SU-DHL-6 (cell line): ENCODE data around the gene DST.

Experiments used
- H2AFZ ChIP-seq: fragments of 200-600 bp; sonication (generic); 2 replicates; pipeline ENCODE4 v1.6.1; 2014; ENCODE audit warnings: low read depth, mild to moderate bottlenecking, moderate library complexity, mixed read lengths, antibody characterized with exemption, low read length; ENCODE audit not compliant: severe bottlenecking
- H3F3A ChIP-seq: fragments of 200-600 bp; shearing (Covaris generic); 2 replicates; pipeline ENCODE4 v1.6.0; 2016; ENCODE audit warnings: antibody characterized with exemption, mild to moderate bottlenecking; ENCODE audit not compliant: insufficient read depth
- H3K27ac ChIP-seq: fragments of 200-600 bp; sonication (generic); 2 replicates; pipeline ENCODE4 v1.5.1; 2016; ENCODE audit warnings: low read depth, mild to moderate bottlenecking, low read length, moderate library complexity, mixed read lengths
- H3K27me3 ChIP-seq: fragments of 200-600 bp; sonication (generic), shearing (Covaris generic); 2 replicates; pipeline ENCODE4 v1.6.0; 2014; ENCODE audit warnings: mild to moderate bottlenecking, low read length
- H3K36me3 ChIP-seq: fragments of 200-600 bp; sonication (generic); 2 replicates; pipeline ENCODE4 v1.6.1; 2014; ENCODE audit warnings: mild to moderate bottlenecking, low read length, mixed read lengths
- H3K4me2 ChIP-seq: fragments of 300-600, 200-600 bp; shearing (Covaris generic), sonication (generic); 2 replicates; pipeline ENCODE4 v1.6.0; 2014; ENCODE audit warnings: low read length, low read depth, mild to moderate bottlenecking; ENCODE audit not compliant: poor library complexity, severe bottlenecking
- H3K4me3 ChIP-seq: fragments of 200-600 bp; sonication (generic); 2 replicates; pipeline ENCODE4 v1.5.1; 2014; ENCODE audit warnings: antibody characterized with exemption, low read length, mild to moderate bottlenecking, mixed read lengths; ENCODE audit not compliant: insufficient read depth, poor library complexity, severe bottlenecking
- H3K79me2 ChIP-seq: fragments of 200-600 bp; sonication (generic); 2 replicates; pipeline ENCODE4 v1.6.1; 2014; ENCODE audit warnings: mild to moderate bottlenecking, low read length, moderate library complexity; ENCODE audit not compliant: insufficient read depth
- H3K9ac ChIP-seq: fragments of 200-600 bp; sonication (generic); 2 replicates; pipeline ENCODE4 v1.7.0; 2014; ENCODE audit warnings: mild to moderate bottlenecking, low read length
- H3K9me2 ChIP-seq: fragments of 200-600 bp; sonication (generic); replicated peaks from 2 replicates; pipeline ENCODE4 v1.6.1; 2014; ENCODE audit warnings: low read length; ENCODE audit not compliant: insufficient read depth
- H3K9me3 ChIP-seq: fragments of 200-600 bp; sonication (generic); 2 replicates; pipeline ENCODE4 v1.6.1; 2014; ENCODE audit warnings: low read length, mixed read lengths; ENCODE audit not compliant: insufficient read depth
- H4K20me1 ChIP-seq: fragments of 200-600 bp; sonication (generic); 2 replicates; pipeline ENCODE4 v1.6.1; 2014; ENCODE audit warnings: low read depth, mild to moderate bottlenecking, antibody characterized with exemption, low read length, moderate library complexity, mixed read lengths
- CTCF ChIP-seq: fragments of 200-600 bp; sonication (generic); IDR thresholded peaks from one replicate; pipeline ENCODE4 v1.5.1; 2017; ENCODE audit warnings: antibody characterized with exemption, mild to moderate bottlenecking, low read length, moderate library complexity; ENCODE audit not compliant: insufficient read depth, poor library complexity, severe bottlenecking
- EZH2phosphoT487 ChIP-seq: fragments of 200-600 bp; sonication (generic), shearing (Covaris generic); conservative IDR thresholded peaks from 2 replicates; pipeline ENCODE4 v1.6.1; 2018; ENCODE audit warnings: mild to moderate bottlenecking, antibody characterized with exemption, low read length, moderate library complexity, mixed read lengths

DST gene

GRCh38 chr6:56690519-56691285 lies 48.0 kb upstream of the DST start:
- H3K9me2 ChIP-seq: no peaks in the 10 kb centered on the region
- H3K27ac ChIP-seq: no peak overlapping the region
- H3K9me3 ChIP-seq: no peaks in the 10 kb centered on the region
- H3F3A ChIP-seq: no peaks in the 10 kb centered on the region
- no peak overlapping the region for H2AFZ ChIP-seq
- H3K79me2 ChIP-seq: no peaks in the 10 kb centered on the region
- H4K20me1 ChIP-seq: no peaks in the 10 kb centered on the region
- H3K27me3 ChIP-seq: no peaks in the 10 kb centered on the region
- H3K36me3 ChIP-seq: no peaks in the 10 kb centered on the region
- H3K9ac ChIP-seq: no peak overlapping the region
- TF ChIP-seq CTCF (no peak), EZH2phosphoT487 (no peak)
- H3K4me3 ChIP-seq: no peak overlapping the region
- no peak overlapping the region for H3K4me2 ChIP-seq

DNA sequence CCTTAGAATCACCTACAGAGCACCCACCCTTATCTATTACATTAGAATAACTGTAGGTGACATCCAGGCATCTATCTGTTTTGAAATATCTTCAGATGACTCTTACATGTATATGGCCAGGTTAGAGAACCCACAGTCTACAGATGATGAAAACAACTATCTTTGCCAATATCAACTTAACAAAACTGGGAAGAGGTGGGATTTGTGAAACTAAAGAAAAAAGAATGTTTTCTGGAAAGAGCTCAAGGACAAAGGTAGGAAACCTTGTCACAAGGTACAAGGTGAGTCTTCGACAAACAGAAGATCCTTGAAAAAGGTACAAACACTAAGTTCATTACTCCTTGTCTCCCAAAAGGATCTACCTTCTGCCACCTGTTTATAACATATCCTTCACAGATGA lies 47.0 kb upstream of the DST start:
- no peaks in the 10 kb centered on the region for H4K20me1 ChIP-seq
- H2AFZ ChIP-seq: no peak overlapping the region
- H3K9me3 ChIP-seq: no peaks in the 10 kb centered on the region
- no peak overlapping the region for H3K4me2 ChIP-seq
- H3F3A ChIP-seq: no peaks in the 10 kb centered on the region
- H3K4me3 ChIP-seq: no peak overlapping the region
- no peak for TF ChIP-seq EZH2phosphoT487
- no peak for TF ChIP-seq CTCF
- H3K27me3 ChIP-seq: no peaks in the 10 kb centered on the region
- no peak overlapping the region for H3K27ac ChIP-seq
- no peak overlapping the region for H3K9ac ChIP-seq
- no peaks in the 10 kb centered on the region for H3K36me3 ChIP-seq
- H3K79me2 ChIP-seq: no peaks in the 10 kb centered on the region
- H3K9me2 ChIP-seq: no peaks in the 10 kb centered on the region

- Histone ChIP-seq H3K9ac (no peak overlapping the region), H3K9me2 (no peaks in the 10 kb centered on the region), H3K27me3 (no peaks in the 10 kb centered on the region), H3F3A (no peaks in the 10 kb centered on the region), H3K36me3 (no peaks in the 10 kb centered on the region), H3K79me2 (no peaks in the 10 kb centered on the region), H3K27ac (no peak overlapping the region), H3K9me3 (no peaks in the 10 kb centered on the region), H3K4me3 (no peak overlapping the region), H2AFZ (no peak overlapping the region), H4K20me1 (no peaks in the 10 kb centered on the region), H3K4me2 (no peak overlapping the region)
- TF ChIP-seq EZH2phosphoT487 (no peak), CTCF (no peak)
Measured at GRCh38 chr6:56689114-56689513, 46.4 kb upstream of the DST start.
